KOPT-K1 (cell line): ENCODE results near the gene CHCHD6.
"Not testable (repeated sequence)": the region's sequence is repeated elsewhere in the genome, so short reads cannot be mapped to it uniquely, and the experiment has no call there.

ENCODE experiments used
- H3K27ac ChIP-seq: fragments of 200-600 bp; sonication (generic); 2 replicates; pipeline ENCODE4 v1.5.1; 2016; ENCODE audit warnings: antibody characterized with exemption, mild to moderate bottlenecking, low read depth, low read length; ENCODE audit not compliant: poor library complexity, severe bottlenecking
- H3K36me3 ChIP-seq: fragments of 200-600 bp; sonication (generic); 2 replicates; pipeline ENCODE4 v1.5.1; 2017; ENCODE audit warnings: antibody characterized with exemption, mild to moderate bottlenecking, low read length, moderate library complexity; ENCODE audit not compliant: insufficient read depth
- H3K9me3 ChIP-seq: fragments of 200-600 bp; sonication (generic); 2 replicates; pipeline ENCODE4 v1.5.1; 2017; ENCODE audit warnings: antibody characterized with exemption, low read length, mild to moderate bottlenecking; ENCODE audit not compliant: insufficient read depth, poor library complexity, severe bottlenecking

CHCHD6 gene

GRCh38 chr3:126781889-126782491 lies 78.0 kb downstream of the CHCHD6 start:
- Histone ChIP-seq H3K36me3 (no peaks in the 10 kb centered on the region; the same call in 1 of the 2 replicates), H3K27ac (no peak overlapping the region), H3K9me3 (no peaks in the 10 kb centered on the region)

GRCh38 chr3:126782536-126782935 lies 78.5 kb downstream of the CHCHD6 start:
- Histone ChIP-seq H3K36me3 (no peaks in the 10 kb centered on the region; the same call in 1 of the 2 replicates), H3K27ac (no peak overlapping the region), H3K9me3 (no peaks in the 10 kb centered on the region)

- Histone ChIP-seq H3K27ac (no peak overlapping the region), H3K36me3 (no peaks in the 10 kb centered on the region; the same call in 1 of the 2 replicates), H3K9me3 (no peaks in the 10 kb centered on the region)
Observed at GRCh38 chr3:126784254-126784653, 80.2 kb downstream of the CHCHD6 start.

- not testable (repeated sequence) for H3K27ac ChIP-seq
Observed at GRCh38 chr3:126791320-126791719, 87.3 kb downstream of the CHCHD6 start.

GRCh38 chr3:126792998-126793397 lies 89.0 kb downstream of the CHCHD6 start:
- H3K27ac ChIP-seq = no peak overlapping the region
- peaks cover 14% of the 10 kb centered on the region for H3K9me3 ChIP-seq
- no peaks in the 10 kb centered on the region for H3K36me3 ChIP-seq

More at GRCh38 chr3:126791320-126791719, 87.3 kb downstream of the CHCHD6 start:
- H3K36me3 ChIP-seq = not testable (repeated sequence)
- H3K9me3 ChIP-seq = peaks cover 14% of the 10 kb centered on the region

DNA sequence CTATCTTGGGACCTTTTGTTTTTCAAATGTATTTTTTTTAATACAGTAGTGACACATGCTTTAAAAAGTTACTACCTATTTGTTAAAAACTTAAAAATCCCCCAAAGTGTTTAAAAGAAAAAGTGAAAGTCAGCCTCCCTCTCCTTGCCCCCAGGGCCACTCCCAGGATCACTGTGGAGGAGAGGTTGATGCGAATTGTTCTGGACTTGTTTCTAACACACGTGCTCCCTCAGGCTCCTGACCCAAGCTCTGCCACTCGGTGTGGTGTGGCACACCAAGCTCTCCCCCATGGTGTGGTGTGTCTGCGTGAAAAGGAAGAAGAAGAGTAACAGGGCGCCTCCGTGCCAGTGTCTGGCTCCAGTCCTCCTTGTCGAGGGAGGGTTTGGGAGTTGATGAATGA lies 93.5 kb downstream of the CHCHD6 start:
- Histone ChIP-seq H3K36me3 (no peaks in the 10 kb centered on the region), H3K9me3 (peaks cover 10% of the 10 kb centered on the region), H3K27ac (no peak overlapping the region)

GRCh38 chr3:126798521-126798920 lies 94.5 kb downstream of the CHCHD6 start:
- Histone ChIP-seq H3K27ac (no peak overlapping the region), H3K36me3 (no peaks in the 10 kb centered on the region), H3K9me3 (peaks cover 1% of the 10 kb centered on the region)

GRCh38 chr3:126799099-126799498 lies 95.1 kb downstream of the CHCHD6 start:
- Histone ChIP-seq H3K27ac (no peak overlapping the region), H3K9me3 (no peaks in the 10 kb centered on the region), H3K36me3 (no peaks in the 10 kb centered on the region)

GRCh38 chr3:126801312-126801711 lies 97.3 kb downstream of the CHCHD6 start:
- not testable (repeated sequence) for H3K9me3 ChIP-seq, H3K27ac ChIP-seq, H3K36me3 ChIP-seq

DNA sequence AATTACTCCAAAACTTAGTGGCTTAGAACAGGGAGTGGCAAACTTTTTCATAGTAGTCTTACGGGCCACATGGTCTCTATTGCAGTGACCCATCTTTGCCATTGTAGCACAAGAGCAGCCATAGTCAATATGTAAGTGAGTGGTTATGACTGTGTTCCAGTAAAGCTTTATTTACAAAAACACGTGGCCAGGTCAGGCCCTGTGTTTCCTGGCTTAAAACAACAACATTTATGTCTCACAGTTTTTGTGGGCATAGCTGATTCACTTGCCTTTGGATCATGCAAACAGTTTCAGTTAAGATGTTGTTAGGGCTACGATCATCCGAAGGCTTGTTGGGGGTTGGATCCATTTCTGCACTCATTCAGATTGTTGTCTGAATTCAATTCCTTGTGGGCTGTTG lies 103.8 kb downstream of the CHCHD6 start:
- Histone ChIP-seq H3K27ac (no peak overlapping the region), H3K9me3 (no peaks in the 10 kb centered on the region), H3K36me3 (no peaks in the 10 kb centered on the region)

DNA sequence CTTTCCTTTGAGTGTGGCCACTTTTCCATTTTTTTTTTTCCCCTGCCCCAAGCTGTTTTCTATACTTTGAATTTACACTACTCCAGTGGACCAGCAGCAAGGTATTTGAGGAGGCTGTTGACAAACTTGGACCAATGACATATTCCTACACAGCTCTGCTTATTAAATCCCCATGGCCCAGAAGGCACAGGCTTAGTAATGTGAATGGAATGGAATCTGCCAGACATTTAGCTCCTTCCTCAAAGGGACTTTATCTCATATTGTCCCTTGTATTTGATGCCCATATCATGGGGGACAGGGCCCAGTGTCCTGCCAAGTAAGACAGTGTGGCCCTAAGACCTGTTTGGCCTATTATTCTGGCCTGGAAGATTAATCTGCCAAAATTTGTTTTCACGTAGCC lies 107.5 kb downstream of the CHCHD6 start:
- no peaks in the 10 kb centered on the region for H3K9me3 ChIP-seq
- no peaks in the 10 kb centered on the region for H3K36me3 ChIP-seq
- H3K27ac ChIP-seq = no peak overlapping the region

GRCh38 chr3:126816298-126816697 lies 112.3 kb downstream of the CHCHD6 start:
- no peaks in the 10 kb centered on the region for H3K9me3 ChIP-seq
- H3K36me3 ChIP-seq = no peaks in the 10 kb centered on the region
- no peak overlapping the region for H3K27ac ChIP-seq

GRCh38 chr3:126816986-126817777 lies 113.1 kb downstream of the CHCHD6 start:
- H3K27ac ChIP-seq = no peak overlapping the region
- no peaks in the 10 kb centered on the region for H3K36me3 ChIP-seq
- H3K9me3 ChIP-seq = peaks cover 3% of the 10 kb centered on the region

- H3K27ac ChIP-seq = no peak overlapping the region
- H3K36me3 ChIP-seq = no peaks in the 10 kb centered on the region
Observed at GRCh38 chr3:126817781-126818180, 113.7 kb downstream of the CHCHD6 start.

DNA sequence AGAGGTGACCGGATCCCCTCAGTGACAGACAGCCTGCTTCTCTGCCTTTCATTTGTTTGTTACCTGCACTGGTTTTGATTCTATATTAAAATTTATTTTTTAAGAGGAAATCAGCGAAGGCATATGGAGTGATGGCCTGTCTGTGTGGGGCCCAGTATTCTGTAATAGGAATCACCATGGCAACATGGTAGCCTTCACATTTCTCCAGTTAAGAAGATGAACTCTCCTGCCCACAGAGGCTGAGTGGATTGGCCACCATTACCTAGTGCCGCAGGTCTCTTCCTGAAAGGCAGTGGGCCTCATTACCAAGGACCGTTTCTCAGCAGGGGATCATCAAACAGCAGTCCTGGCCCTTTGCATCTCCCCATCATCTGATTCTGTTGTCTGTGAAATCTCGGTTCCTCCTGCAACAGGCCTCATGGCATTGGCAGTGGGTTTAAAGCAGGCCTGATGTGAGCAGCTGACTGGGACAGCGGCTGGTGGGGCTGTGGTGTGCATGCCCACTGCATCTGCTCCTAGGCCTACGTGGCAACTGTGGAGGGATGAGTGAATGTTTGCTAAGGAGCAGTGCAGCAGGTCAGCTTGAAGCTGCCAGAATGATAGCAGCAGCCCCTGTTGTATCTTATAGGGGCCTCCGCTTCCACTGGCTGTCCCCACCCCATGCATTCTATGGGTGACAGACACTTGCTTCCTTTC lies 114.5 kb downstream of the CHCHD6 start:
- H3K9me3 ChIP-seq = peaks cover 5% of the 10 kb centered on the region

More at GRCh38 chr3:126817781-126818180, 113.7 kb downstream of the CHCHD6 start:
- peaks cover 5% of the 10 kb centered on the region for H3K9me3 ChIP-seq

More for the DNA sequence above, 114.5 kb downstream of the CHCHD6 start:
- Histone ChIP-seq H3K27ac (no peak overlapping the region), H3K36me3 (no peaks in the 10 kb centered on the region)
